GM12865 (cell line): ENCODE data around the gene SAMD4A.

Experiments
- DNase-seq: peaks from one replicate; pipeline ENCODE4 v3.0.0; 2010; ENCODE audit warnings: low read depth
- H3K4me3 ChIP-seq: 2 replicates; pipeline ENCODE4 v1.5.1; 2011; ENCODE audit warnings: mild to moderate bottlenecking, low read depth, low read length, control low read depth
- CTCF ChIP-seq: IDR thresholded peaks from 2 replicates; pipeline ENCODE4 v1.5.1; 2011; ENCODE audit warnings: low read length, control low read depth, low read depth, inconsistent platforms; ENCODE audit not compliant: insufficient read depth; ENCODE audit errors: missing control alignments

SAMD4A gene

GRCh38 chr14:54675236-54676128 lies 108.6 kb downstream of the SAMD4A start:
- no peak for TF ChIP-seq CTCF
- no peak overlapping the region for H3K4me3 ChIP-seq
- DNase-seq: no peak

- TF ChIP-seq CTCF: no peak
- DNase-seq: no peak
- no peak overlapping the region for H3K4me3 ChIP-seq
These were observed 110.1 kb downstream of the SAMD4A start for GRCh38 chr14:54676812-54677708.

DNA sequence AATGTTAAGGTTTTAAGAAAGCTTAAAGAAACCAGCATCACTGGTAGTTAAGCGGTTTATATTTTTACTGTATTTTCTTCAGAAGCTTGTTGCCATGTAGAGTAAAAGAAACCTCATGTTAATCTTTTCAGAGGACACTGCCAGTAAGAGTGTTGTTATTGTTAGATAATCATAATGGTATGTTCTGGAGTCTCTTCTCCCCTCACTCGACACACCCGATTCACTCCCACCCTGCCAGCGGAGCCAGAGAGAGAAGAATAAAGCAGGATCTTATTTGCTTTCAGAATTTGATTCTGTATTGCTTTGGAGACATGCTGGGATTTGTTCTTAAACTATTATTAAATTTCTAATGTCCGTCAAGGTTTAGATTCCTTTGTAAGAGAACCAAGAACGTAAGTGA lies 113.7 kb downstream of the SAMD4A start:
- DNase-seq: no peak
- TF ChIP-seq CTCF: no peak
- H3K4me3 ChIP-seq: no peak overlapping the region

- TF ChIP-seq CTCF: no peak
- H3K4me3 ChIP-seq: no peak overlapping the region
- DNase-seq: no peak
These were observed 114.9 kb downstream of the SAMD4A start for GRCh38 chr14:54681811-54682261.

- DNase-seq: no peak
- no peak overlapping the region for H3K4me3 ChIP-seq
- no peak for TF ChIP-seq CTCF
These were observed 115.7 kb downstream of the SAMD4A start for GRCh38 chr14:54682578-54682977.

DNA sequence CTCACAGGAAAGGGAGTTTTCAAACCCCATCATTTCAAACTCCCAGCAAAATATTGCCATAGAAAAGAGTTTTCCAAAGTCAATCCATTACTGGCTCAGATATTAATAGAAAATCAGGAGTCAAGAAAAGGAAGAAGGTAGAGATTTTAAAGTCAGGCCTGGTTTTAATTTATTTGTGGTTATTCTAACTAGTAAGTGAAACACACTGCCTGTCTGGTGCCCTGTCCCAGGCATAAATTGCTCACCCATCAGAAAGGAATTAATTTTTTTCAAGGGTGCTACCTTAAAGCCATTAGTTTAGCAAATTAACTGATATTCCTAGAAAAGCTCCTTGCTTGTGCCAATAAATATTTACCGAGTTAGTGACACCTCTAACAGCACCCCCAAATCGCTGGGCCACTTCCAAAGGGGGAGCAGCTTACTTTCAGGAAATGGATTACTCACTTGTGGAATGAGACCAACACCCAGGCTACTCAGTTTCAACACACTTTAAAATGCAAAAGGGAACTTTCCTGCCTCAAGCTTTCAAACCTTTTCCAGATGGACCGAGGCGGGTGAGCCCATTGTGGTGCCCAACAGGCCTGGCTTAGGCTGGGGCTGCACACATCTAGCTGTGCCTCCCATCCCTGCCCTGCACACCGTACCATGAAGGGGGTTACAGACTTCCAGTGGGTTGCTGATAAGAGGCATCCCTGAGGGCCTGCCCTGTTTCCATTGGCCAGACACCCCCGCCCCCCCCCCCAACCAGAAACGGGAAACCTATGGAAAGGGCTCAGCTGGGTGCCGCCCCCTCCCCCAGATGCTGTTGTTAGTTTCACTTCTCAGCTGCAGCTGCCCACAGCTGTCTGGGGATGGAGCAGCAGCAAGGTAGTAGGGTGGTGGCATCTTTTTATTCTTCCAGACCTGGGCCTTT lies 117.2 kb downstream of the SAMD4A start:
- no peak for DNase-seq
- no peak for TF ChIP-seq CTCF
- H3K4me3 ChIP-seq: no peak overlapping the region
